Endothelial cell of umbilical vein (primary cell): ENCODE data around the gene WNT7B. TPM values are rescaled to one million over a fixed set of nuclear protein-coding genes. Genes with fewer than 3 reads are reported as not detected.

Experiments
- BruUV-seq: library from RNA; stranded (reverse); fragments of 400-500 nt; replicated peaks from 2 replicates; lab custom pipeline; 2021; lab: Mats Ljungman, UMichigan
- CTCF ChIA-PET: fragments of 300-600, 350-600 bp; sonication (Branson Sonifier 250); formaldehyde crosslinking; loops from one replicate; lab custom pipeline; 2021; ENCODE audit warnings: antibody characterized with exemption, inconsistent platforms; lab: Charles Lee
- POLR2A ChIA-PET: fragments of 300-600, 350-600 bp; sonication (Branson Sonifier 250); formaldehyde crosslinking; loops from one replicate; lab custom pipeline; 2021; ENCODE audit warnings: antibody characterized with exemption, inconsistent platforms; lab: Charles Lee
- DNase-seq: peaks from one replicate; pipeline ENCODE4 v3.0.0-alpha.2; 2011; ENCODE audit warnings: low read depth, low spot score
- FAIRE-seq: peaks from 2 replicates; lab custom pipeline; 2011; peaks lifted over from hg19 to GRCh38; lab: Jason Lieb, UNC
- H2AFZ ChIP-seq: 2 replicates; pipeline ENCODE4 v1.6.0; 2012; ENCODE audit warnings: low read depth, low read length, control low read depth, inconsistent platforms
- H3K27ac ChIP-seq: 2 replicates; pipeline ENCODE4 v1.5.1; 2011; ENCODE audit warnings: low read depth, mild to moderate bottlenecking, control low read depth, low read length, moderate library complexity; ENCODE audit not compliant: insufficient read depth
- H3K27me3 ChIP-seq, 2 experiments: 2 replicates each; pipeline versions ENCODE4 v1.6.0 to v1.6.1; 2011; ENCODE audit warnings: low read length in 2 of 2, mixed read lengths in 1 of 2; ENCODE audit not compliant: control insufficient read depth in 2 of 2, insufficient read depth in 2 of 2
- H3K36me3 ChIP-seq, 2 experiments: 2 replicates in 1 of 2; 3 replicates in 1 of 2; pipeline ENCODE4 v1.5.1; 2011; ENCODE audit warnings: low read length in 2 of 2, mild to moderate bottlenecking in 1 of 2, moderate library complexity in 1 of 2; ENCODE audit not compliant: control insufficient read depth in 2 of 2, insufficient read depth in 2 of 2; ENCODE audit errors: extremely low read depth in 1 of 2
- H3K4me1 ChIP-seq: 3 replicates; pipeline ENCODE4 v1.5.1; 2011; ENCODE audit warnings: mild to moderate bottlenecking, low read length; ENCODE audit not compliant: control insufficient read depth, insufficient read depth; ENCODE audit errors: extremely low read depth
- H3K4me2 ChIP-seq: 2 replicates; pipeline ENCODE4 v1.6.1; 2011; ENCODE audit warnings: low read length, control low read depth, mixed read lengths; ENCODE audit not compliant: insufficient read depth
- H3K4me3 ChIP-seq, 3 experiments: fragments of 200-600 bp in 1 of 3; sonication (generic), shearing (Covaris generic) in 1 of 3; replicated peaks in 1 of 3; 2 replicates each; pipeline ENCODE4 v1.5.1; 2011 to 2016; ENCODE audit warnings: control low read depth in 3 of 3, low read length in 3 of 3, mild to moderate bottlenecking in 2 of 3, inconsistent platforms in 1 of 3, low read depth in 1 of 3, moderate library complexity in 1 of 3; ENCODE audit not compliant: insufficient read depth in 1 of 3
- H3K79me2 ChIP-seq: 2 replicates; pipeline ENCODE4 v1.6.0; 2012; ENCODE audit warnings: low read length, inconsistent platforms; ENCODE audit not compliant: control insufficient read depth, insufficient read depth
- H3K9ac ChIP-seq: replicated peaks from 2 replicates; pipeline ENCODE3; 2011; ENCODE audit warnings: low read length, control low read depth; ENCODE audit not compliant: insufficient read depth; ENCODE audit errors: extremely low read depth
- H3K9me1 ChIP-seq: replicated peaks from 3 replicates; pipeline ENCODE4 v1.6.0; 2011; ENCODE audit warnings: mild to moderate bottlenecking, low read length; ENCODE audit not compliant: control insufficient read depth, insufficient read depth; ENCODE audit errors: extremely low read depth
- H3K9me3 ChIP-seq: replicated peaks from 2 replicates; pipeline ENCODE4 v1.5.1; 2012; ENCODE audit warnings: low read length, inconsistent platforms; ENCODE audit not compliant: control insufficient read depth, insufficient read depth
- H4K20me1 ChIP-seq: replicated peaks from 2 replicates; pipeline ENCODE3; 2011; ENCODE audit warnings: mild to moderate bottlenecking, low read length; ENCODE audit not compliant: control insufficient read depth, insufficient read depth; ENCODE audit errors: extremely low read depth
- CTCF ChIP-seq, 2 donors: IDR thresholded peaks; 1 replicate in 1 of 2; 2 replicates in 1 of 2; pipeline ENCODE4 v1.5.1; 2011; ENCODE audit warnings: low read length in 2 of 2, mild to moderate bottlenecking in 2 of 2, moderate library complexity in 2 of 2, control low read depth in 1 of 2, inconsistent platforms in 1 of 2, low read depth in 1 of 2; ENCODE audit not compliant: insufficient read depth in 1 of 2; ENCODE audit errors: extremely low read depth in 1 of 2
- EZH2 ChIP-seq: IDR thresholded peaks from 2 replicates; pipeline ENCODE4 v1.6.1; 2012; ENCODE audit warnings: borderline replicate concordance, low read depth, mild to moderate bottlenecking, moderate library complexity, low read length, inconsistent platforms; ENCODE audit not compliant: severe bottlenecking
- FOS ChIP-seq: IDR thresholded peaks from 2 replicates; pipeline ENCODE4 v1.6.1; 2011; ENCODE audit warnings: mild to moderate bottlenecking, low read length, moderate library complexity, borderline replicate concordance; ENCODE audit not compliant: insufficient read depth
- GATA2 ChIP-seq: IDR thresholded peaks from 2 replicates; pipeline ENCODE4 v1.7.0; 2011; ENCODE audit warnings: low read depth, mild to moderate bottlenecking, moderate library complexity, mixed read lengths, low read length; ENCODE audit not compliant: insufficient read length, insufficient read depth
- JUN ChIP-seq: IDR thresholded peaks from 2 replicates; pipeline ENCODE4 v1.6.1; 2011; ENCODE audit warnings: borderline replicate concordance, low read depth; ENCODE audit not compliant: insufficient read length, insufficient read depth
- MAX ChIP-seq: IDR thresholded peaks from 2 replicates; pipeline ENCODE4 v1.6.1; 2011; ENCODE audit not compliant: insufficient read depth, insufficient read length
- MYC ChIP-seq: IDR thresholded peaks from one replicate; pipeline ENCODE4 v1.6.1; 2011; ENCODE audit warnings: mild to moderate bottlenecking, low read depth, low read length
- POLR2A ChIP-seq: IDR thresholded peaks from 2 replicates; pipeline ENCODE4 v1.6.1; 2012; ENCODE audit warnings: low read depth, mild to moderate bottlenecking, control low read depth, low read length
- POLR2AphosphoS5 ChIP-seq: IDR thresholded peaks from 2 replicates; pipeline ENCODE4 v1.6.1; 2012; ENCODE audit warnings: low read depth, mild to moderate bottlenecking, control low read depth, low read length, moderate library complexity; ENCODE audit not compliant: insufficient read depth
- dilution Hi-C: fragments of 300-500 bp; cut with MboI; formaldehyde crosslinking; loops from one replicate; pipeline ENCODE4 v1.15.0; 2019; ENCODE audit warnings: low sequenced_read_pairs; ENCODE audit not compliant: extremely low pct_ligation_motif_present
- intact Hi-C: fragments of 100-400 bp; cut with micrococcal nuclease; formaldehyde crosslinking; loops from one replicate; pipeline ENCODE4 v1.10.0; 2022
- polyA plus RNA-seq, 4 experiments: library from polyadenylated mRNA; depleted of rRNA in 3 of 4; stranded (reverse) in 3 of 4; unstranded in 1 of 4; fragments of >200 nt; gene quantifications; 2 replicates each; pipeline versions ENCODE4 v1.2.1 to v1.2.3, GENCODE V29; 2011 to 2012; ENCODE audit warnings: missing spikeins in 1 of 4
- total RNA-seq: library from RNA; stranded (reverse); gene quantifications from 2 replicates; pipeline ENCODE4 v1.2.3, GENCODE V29; 2021

WNT7B gene
- total and polyA plus RNA-seq, 2 donors (not counting 3 experiments of a cell fraction or from before 2014, with no cell fraction given), result not detected

DNA sequence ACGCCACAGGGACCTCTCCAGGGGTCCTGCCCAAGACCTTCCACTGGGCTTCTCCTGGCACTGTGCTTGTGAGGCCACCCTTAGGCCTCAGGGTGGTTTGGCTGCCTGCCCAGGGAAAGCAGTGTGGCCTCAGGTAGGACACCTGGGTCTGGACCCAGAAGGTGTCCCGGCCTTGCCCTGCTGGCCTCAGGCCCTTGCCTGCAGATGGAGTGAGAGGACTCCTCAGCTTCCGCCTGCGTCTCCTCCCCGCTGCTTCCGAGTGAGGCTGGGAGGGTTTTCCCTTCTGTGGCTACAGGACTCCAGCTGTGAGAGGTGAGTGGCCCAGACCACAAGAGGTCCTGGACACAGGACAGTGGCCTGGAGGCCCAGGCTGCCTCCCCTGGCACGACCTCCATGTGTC is 60.4 kb downstream of the WNT7B start:
- no peak for TF ChIP-seq GATA2
- TF ChIP-seq MAX, result no peak
- no peak for TF ChIP-seq MYC
- no peak for TF ChIP-seq JUN
- no peak for TF ChIP-seq POLR2AphosphoS5
- TF ChIP-seq CTCF (IDR thresholded peaks at IDR 0.05; ENCODE audit: extremely low read depth in 1 of 2, insufficient read depth in 1 of 2, low read depth in 1 of 2, low read length in 2 of 2), result no peak
- no peak for TF ChIP-seq FOS
- no peak for TF ChIP-seq POLR2A
- TF ChIP-seq EZH2, result no peak
- no TSS peak for BruUV-seq
- Histone ChIP-seq H3K36me3 (no peaks in the 10 kb centered on the region), H2AFZ (no peak overlapping the region), H3K27me3 (no peaks in the 10 kb centered on the region), H3K9me1 (no peaks in the 10 kb centered on the region), H3K9ac (no peak overlapping the region), H3K79me2 (no peaks in the 10 kb centered on the region), H3K4me2 (no peak overlapping the region), H4K20me1 (no peaks in the 10 kb centered on the region), H3K4me1 (no peaks in the 10 kb centered on the region), H3K4me3 (no peak overlapping the region), H3K9me3 (no peaks in the 10 kb centered on the region), H3K27ac (no peak overlapping the region)
- POLR2A ChIA-PET, result no interaction called here
- CTCF ChIA-PET, result no interaction called here
- FAIRE-seq (no peak), DNase-seq (no peak)
- intact Hi-C loops (no loop called here), dilution Hi-C loops (no loop called here)
